Activated T-helper 1 cell treated with Interleukin-2 at 50 U/mL for 16 hours (primary cell): ENCODE data around the gene MID1.
"Not testable (repeated sequence)": the region's sequence is repeated elsewhere in the genome, so short reads cannot be mapped to it uniquely, and the experiment has no call there.

ENCODE experiments used
- DNase-seq: peaks from one replicate; pipeline ENCODE4 v3.0.0-alpha.2; 2020; ENCODE audit warnings: low read depth

The MID1 gene

GRCh38 chrX:10617186-10617998, 3.0 kb downstream of the MID1 start:
- DNase-seq: no peak

GRCh38 chrX:10615931-10616774, 4.2 kb downstream of the MID1 start:
- no peak for DNase-seq

- DNase-seq: no peak
Measured at GRCh38 chrX:10612215-10612614, 8.2 kb downstream of the MID1 start.

GRCh38 chrX:10611441-10612090, 8.8 kb downstream of the MID1 start:
- DNase-seq: no peak

- no peak for DNase-seq
Measured at GRCh38 chrX:10608099-10608498, 12.3 kb downstream of the MID1 start.

- DNase-seq: no peak
Measured at GRCh38 chrX:10607233-10607632, 13.2 kb downstream of the MID1 start.

- no peak for DNase-seq
Measured at GRCh38 chrX:10603612-10604011, 16.8 kb downstream of the MID1 start.

GRCh38 chrX:10602646-10603045, 17.7 kb downstream of the MID1 start:
- DNase-seq: no peak

GRCh38 chrX:10600479-10600878, 19.9 kb downstream of the MID1 start:
- DNase-seq: no peak

- DNase-seq: no peak
Measured at GRCh38 chrX:10598540-10598939, 21.8 kb downstream of the MID1 start.

GRCh38 chrX:10597871-10598270, 22.5 kb downstream of the MID1 start:
- no peak for DNase-seq

- DNase-seq: no peak
Measured at GRCh38 chrX:10591363-10592335, 28.7 kb downstream of the MID1 start.

GRCh38 chrX:10589787-10590186, 30.6 kb downstream of the MID1 start:
- not testable (repeated sequence) for DNase-seq

DNA sequence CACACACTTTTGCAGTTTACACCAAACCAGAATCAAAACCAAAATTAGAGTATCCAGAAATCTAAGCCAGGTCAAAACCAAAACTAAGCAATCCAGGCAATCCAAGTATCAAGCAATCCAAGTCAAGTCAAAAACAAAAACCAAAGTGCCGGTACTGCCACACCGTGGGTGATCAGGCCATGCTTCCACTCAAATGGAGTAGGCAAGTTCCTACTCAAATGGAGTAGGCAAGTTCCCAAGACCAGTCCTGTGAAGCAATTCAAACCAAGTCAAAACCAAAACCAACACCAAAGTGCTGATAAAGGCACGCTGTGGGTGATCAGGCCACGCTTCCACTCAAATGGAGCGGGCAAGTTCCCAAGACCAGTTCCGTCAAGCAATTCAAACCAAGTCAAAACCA, 31.3 kb downstream of the MID1 start:
- no peak for DNase-seq

DNA sequence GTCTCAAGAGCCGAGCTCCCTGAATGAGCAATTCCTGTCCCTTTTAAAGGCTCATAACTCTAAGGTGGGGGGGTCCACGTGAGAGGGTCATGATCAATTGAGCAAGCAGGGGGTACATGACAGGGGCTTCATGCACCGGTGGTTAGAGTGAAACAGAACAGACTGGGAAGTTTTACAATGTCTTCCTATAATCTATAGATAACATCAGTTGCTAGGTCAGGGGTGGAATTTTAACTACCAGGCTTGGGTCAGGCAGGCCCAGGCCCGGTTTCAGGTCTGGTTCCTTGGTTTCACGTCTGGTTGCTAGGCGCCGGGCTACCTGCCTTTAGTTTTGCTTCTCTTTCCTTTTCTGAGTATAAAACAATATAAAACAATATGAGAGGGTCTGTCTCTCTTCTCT, 35.5 kb downstream of the MID1 start:
- DNase-seq: not testable (repeated sequence)

GRCh38 chrX:10582945-10583344, 37.4 kb downstream of the MID1 start:
- no peak for DNase-seq

GRCh38 chrX:10582215-10582733, 38.1 kb downstream of the MID1 start:
- no peak for DNase-seq

DNA sequence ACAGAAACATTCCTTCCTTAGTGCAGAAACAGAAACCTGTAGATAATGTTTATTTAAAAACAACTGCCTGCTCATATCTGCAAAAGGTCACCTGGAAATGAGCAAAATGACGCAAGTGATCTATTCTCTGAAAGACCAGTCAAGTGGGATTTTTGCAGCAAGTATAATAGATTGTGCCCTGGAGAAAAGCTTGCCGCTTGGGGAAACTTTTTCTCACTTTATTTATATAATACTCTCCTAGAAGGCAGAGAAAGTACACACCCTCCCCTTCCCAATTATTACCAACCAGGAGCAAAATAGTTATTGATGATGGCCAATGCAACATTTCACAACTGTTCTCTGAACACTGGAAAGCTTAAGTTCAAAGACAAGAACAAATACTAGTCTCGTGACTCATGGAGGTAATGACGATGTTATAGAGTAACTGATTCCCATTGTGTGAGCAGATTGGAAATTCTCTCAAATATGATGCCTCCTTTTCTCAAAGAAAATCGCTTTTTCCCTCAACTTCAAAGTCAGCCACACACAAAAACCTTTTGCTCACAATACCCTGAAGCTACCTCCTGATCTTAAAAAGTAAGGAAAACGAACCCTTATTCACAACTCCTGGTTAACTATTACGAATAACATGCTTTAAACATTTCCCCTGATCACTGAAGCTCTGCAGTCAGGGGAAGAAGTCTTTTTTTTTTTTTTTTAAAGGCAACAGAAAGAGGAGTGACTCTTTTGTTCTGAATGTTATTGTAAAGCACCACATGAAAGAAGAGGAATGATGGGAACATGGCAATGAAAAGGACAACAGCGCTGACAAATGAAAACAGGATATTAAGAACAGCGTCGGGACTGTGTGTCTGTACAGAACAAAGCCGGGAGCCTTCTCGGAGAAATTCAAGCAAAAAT, 41.0 kb downstream of the MID1 start:
- DNase-seq: no peak

GRCh38 chrX:10578527-10578926, 41.9 kb downstream of the MID1 start:
- no peak for DNase-seq

DNA sequence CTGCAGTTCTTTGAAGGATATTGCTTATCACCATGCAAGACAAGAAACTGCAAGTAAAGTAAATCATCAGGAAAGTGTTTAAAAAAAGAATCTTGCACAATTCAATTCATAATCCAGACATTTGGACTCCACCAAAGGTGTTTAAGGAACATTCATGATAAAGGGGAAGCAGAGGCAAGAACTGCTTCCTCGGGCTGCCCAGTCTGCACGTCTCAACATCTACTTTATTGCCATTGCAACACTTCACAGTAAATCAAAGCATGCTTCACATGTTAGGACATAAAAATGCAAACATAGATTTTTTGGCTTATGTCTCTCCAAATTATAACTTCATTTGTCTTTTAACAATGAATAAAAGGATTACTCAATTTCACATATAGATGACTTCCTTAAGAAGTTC, 42.5 kb downstream of the MID1 start:
- DNase-seq: no peak
